H4 (cell line): ENCODE data around the gene PRKCE. TPM values are rescaled to one million over a fixed set of nuclear protein-coding genes. Genes with fewer than 3 reads are reported as not detected.
A peak's percentile ranks its signal among the peaks of the same experiment; 100 is the strongest.
"Not testable (repeated sequence)": the region's sequence is repeated elsewhere in the genome, so short reads cannot be mapped to it uniquely, and the experiment has no call there.

Experiments used
- DNase-seq: peaks from one replicate; pipeline ENCODE4 v3.0.0-alpha.2; 2015; ENCODE audit warnings: low spot score
- total RNA-seq: library from RNA; depleted of rRNA; stranded (reverse); fragments of >200 nt; shearing (Covaris generic); gene quantifications from 2 replicates; pipeline ENCODE4 v1.2.3, GENCODE V29; 2014

Gene PRKCE
- total RNA-seq, 1 experiment from 2014 or later, result 22.4 TPM

DNA sequence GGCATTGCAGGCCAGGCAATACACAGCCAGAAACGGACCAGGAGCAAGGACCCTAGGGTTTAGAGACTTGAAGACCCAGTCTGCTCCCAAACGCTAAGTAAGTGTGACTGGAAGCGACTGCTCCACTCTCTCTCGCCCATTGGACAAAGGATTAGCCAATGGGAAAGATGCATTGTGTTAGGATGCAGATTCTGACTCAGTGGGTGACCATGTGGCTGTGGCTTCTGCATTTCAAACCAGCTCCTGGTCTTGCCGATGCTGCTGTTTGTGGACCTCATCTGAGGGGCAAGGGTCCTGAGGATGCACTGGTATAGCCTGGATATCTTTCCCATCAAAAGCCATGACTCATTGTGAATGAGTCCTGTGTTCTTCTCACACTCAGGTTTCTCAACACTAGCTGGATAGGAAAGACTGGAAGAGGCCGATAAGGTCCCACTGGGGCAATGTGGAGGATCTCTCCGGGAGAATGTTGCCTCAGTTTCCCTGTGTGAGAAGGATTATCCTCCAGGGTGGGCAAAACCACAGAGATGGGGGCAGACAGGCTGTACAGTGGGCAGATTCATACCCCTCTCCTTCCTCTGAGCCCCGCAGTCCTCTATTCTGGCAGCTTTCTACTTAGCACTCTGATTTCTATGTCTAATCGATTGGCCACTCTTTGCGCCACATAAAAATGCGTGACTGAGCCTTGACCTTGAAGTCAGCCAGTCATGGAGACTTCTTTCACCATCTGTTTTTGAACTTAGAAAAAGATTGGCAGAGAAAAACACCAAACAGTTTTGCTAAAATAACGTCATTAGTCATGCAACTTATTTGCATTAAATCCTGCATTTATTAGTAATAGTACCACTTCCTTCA lies 257.1 kb downstream of the PRKCE start:
- no peak for DNase-seq

DNA sequence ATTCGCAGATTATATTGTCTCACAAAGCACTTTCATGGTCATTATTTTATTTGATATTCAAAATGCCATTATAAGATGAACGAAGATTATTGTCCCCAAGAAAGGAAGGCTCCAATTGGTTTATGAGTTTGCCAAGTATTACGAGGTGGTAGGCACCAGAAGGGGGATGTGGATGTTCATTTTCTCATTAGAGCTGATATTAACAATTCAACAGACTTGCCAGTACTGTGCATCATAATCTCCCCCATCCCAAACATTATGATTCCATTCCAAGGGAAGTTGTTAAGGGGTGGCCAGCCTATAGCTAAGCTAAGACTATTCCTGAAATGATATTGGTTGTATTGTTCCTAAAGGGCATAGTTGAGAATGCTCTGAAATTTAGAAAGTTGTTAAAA lies 257.7 kb downstream of the PRKCE start:
- no peak for DNase-seq

DNA sequence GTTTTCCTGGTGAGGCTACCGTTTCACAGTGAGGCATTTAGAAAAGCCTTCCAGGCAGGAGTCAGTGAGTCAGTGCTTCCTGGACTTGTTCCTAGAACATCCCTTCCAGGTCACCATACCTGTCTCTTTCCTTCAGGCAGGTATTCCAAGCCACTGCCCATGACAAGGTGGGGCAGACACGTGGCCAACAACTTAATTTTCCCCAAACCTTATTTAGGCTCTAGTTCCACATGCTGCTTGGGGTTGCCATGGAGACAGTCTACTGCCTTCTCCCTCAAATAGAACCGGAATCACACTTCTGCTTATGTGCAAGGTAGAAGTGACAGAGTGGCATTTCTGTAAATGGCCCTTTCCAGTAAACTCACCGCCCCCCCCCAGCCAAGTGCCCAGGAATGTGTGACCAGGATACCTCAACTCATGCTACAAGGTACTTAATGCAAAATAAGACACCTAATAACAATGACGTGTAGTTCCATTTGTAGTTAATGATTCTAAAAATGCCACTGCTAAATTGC lies 258.3 kb downstream of the PRKCE start:
- no peak for DNase-seq

DNA sequence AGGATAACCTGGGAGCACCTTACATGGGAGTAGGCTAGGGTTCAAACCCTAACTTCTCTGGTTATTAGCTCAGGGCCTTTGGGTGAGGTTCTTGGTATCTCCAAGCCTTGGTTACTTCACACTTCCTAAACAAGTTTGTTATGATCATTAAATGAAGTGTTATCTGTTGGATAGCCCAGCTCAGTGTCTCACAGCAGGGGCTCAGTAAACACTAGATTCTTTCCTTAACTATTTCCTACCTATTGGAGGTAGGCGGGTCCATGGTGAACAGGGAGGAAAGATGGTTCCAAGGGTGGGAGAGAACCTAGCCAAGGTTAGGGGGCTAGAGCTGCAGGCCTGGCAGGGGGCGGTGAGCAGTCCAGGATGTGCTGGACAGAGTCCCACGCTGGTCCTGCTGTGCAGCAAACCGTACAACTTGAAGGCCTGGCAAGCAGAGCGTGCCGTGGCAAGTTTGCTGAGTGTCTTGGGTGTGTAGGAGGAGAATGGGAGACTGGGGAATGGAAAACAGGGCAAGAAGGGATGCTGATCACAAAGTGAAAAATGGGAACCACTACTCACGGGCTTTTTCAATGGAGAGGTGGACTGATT lies 259.1 kb downstream of the PRKCE start:
- DNase-seq, result no peak

GRCh38 chr2:45911538-45911937 lies 260.1 kb downstream of the PRKCE start:
- no peak for DNase-seq

DNA sequence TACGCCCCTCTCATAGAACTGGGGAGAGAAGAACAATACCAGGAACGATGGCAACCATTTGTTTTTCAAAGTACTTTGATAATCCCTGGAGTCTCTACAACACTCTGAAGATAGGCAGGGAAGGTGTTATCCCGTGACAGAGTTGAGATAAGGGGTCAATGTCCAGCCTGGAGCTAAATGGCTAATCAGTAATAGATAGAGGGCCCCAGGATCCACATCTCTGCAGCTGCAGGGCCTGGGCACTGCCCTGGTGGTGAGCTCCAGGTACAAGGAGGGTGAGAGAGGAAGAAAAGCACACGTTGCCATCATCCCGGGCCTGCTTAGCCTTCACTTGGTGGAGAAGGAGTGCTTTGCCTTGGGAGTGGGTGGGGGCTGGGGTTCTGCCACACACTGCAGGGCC lies 260.6 kb downstream of the PRKCE start:
- DNase-seq, result no peak

DNA sequence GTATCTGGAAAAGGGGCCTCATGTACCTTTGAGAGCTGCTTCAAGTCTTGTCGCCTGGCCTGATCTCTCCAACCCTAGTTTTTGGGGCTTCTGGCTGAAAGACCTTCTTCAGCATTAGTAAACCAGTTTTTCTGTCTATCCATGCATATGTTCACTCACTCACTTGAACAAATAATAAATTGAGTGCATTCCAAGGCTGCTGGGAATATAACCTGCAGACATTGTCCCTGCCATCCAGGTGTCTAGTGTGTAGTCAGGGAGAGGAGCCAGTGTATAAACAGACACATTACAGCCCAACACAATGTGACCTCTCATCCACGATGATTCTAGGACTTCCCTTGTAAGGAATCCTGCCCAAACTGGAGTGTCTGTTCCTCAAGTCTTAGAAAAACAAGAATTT lies 262.1 kb downstream of the PRKCE start:
- no peak for DNase-seq

- DNase-seq, result no peak
Observed at GRCh38 chr2:45915523-45915922, 264.0 kb downstream of the PRKCE start.

GRCh38 chr2:45917561-45918176 lies 266.2 kb downstream of the PRKCE start:
- DNase-seq, result not testable (repeated sequence)

- no peak for DNase-seq
Observed at GRCh38 chr2:45918463-45919159, 267.1 kb downstream of the PRKCE start.

GRCh38 chr2:45919160-45919650 lies 267.7 kb downstream of the PRKCE start:
- no peak for DNase-seq

GRCh38 chr2:45919711-45920111 lies 268.2 kb downstream of the PRKCE start:
- no peak for DNase-seq

DNA sequence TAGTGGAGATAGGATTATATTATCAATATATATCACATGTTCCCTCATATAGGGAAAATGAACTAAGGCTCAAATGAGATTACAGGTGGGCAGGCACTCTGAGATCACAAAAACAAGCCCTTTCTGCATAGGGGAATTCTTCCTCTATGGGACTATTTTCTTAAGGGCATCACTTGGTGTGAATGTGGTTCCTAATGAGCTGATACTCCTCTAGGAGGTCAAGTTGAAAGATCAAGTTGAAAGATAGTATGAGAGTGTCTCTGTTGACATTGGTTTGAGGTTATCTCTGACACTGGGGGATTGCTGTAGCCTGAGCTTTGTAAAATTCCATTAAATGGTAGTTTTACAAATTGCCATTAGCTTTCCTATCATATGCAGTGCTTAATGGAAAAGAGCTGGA lies 270.4 kb downstream of the PRKCE start:
- no peak for DNase-seq

GRCh38 chr2:45922577-45922988 lies 271.1 kb downstream of the PRKCE start:
- peak; percentile 24 for DNase-seq

- DNase-seq, result no peak
Observed at GRCh38 chr2:45923701-45924100, 272.2 kb downstream of the PRKCE start.

- no peak for DNase-seq
Observed at GRCh38 chr2:45925026-45925425, 273.6 kb downstream of the PRKCE start.

DNA sequence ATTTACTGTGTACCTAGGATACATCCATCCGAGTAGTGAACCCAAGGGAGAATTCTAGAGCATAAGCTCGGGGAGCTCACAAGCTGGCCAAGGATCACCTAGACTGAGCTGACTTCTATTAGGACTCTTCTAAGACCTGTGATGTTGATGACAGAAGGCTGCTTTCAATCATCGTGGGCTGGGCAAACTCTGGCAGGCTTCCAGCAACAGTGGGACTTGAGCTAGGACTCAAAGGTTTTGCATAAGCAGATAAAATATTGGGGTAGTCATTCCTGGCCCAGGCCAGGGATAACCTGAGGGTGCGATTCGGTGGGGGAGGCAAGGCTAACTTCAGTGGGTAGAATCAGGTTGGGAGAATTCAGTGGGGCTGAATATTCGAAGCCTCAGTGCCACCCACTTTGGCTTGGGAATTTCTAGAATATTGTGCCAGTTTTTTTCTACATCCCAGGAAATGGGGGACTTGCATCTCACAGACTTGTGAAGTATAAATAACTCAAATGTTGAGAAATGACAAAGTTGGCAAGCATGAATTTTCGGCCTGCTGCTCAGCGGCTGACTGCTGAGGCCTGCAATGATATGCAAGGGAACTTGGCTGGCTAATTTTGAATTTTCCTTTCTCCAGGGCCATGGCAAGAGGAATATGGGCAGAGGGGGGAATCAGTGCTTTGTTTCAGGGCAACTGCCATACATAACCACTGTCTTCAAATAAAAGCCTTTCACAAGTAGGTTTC lies 274.3 kb downstream of the PRKCE start:
- DNase-seq, result no peak

- no peak for DNase-seq
Observed at GRCh38 chr2:45928946-45929345, 277.5 kb downstream of the PRKCE start.

GRCh38 chr2:45929674-45930395 lies 278.4 kb downstream of the PRKCE start:
- no peak for DNase-seq

DNA sequence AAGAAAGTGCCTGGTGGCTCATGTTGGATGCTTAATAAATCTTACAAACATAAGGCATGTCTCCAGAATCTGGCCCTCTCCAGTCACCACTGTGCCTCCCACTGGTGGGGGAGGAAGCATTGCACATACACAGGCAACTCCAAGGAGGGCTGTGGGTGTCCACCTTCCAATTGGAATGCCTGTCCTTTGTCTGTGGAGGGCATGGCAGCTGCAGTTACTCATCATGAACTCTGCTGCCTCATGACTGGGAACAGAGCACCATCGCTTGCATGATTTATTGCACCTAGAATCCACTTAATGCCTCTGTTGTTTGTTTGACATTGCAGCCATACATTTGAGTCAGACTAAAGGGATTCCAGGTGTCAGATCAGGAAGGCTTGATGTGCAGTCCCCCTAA lies 278.9 kb downstream of the PRKCE start:
- DNase-seq, result no peak
